ENCODE measurements around the gene ACER1. TPM values are rescaled to one million over a fixed set of nuclear protein-coding genes. Genes with fewer than 3 reads are reported as not detected.
A peak's percentile ranks its signal among the peaks of the same experiment; 100 is the strongest.

The ACER1 gene
- total RNA-seq, 1 experiment from 2014 or later = not detected

- no peak overlapping the region for H3K27ac ChIP-seq (ENCODE audit: low read length)
- H3K4me1 ChIP-seq (ENCODE audit: low read length) = peaks cover 2% of the 10 kb centered on the region; the same call in 1 of the 2 replicates
- H3K79me2 ChIP-seq (ENCODE audit: low read length) = peaks cover 44% of the 10 kb centered on the region
- H3K36me3 ChIP-seq (ENCODE audit: insufficient read depth, low read length) = peaks cover 2% of the 10 kb centered on the region; the same call in 1 of the 2 replicates
- no peak overlapping the region for H3K9ac ChIP-seq (ENCODE audit: low read length)
- H2AFZ ChIP-seq (ENCODE audit: low read length) = no peak overlapping the region
- H3K27me3 ChIP-seq (ENCODE audit: low read length) = no peaks in the 10 kb centered on the region
- no peak for DNase-seq
- H4K20me1 ChIP-seq (ENCODE audit: insufficient read depth, low read depth, low read length) = peaks cover 57% of the 10 kb centered on the region
- no peaks in the 10 kb centered on the region for H3K9me2 ChIP-seq (replicated peaks; ENCODE audit: insufficient read depth, low read length)
- no peak overlapping the region for H3K4me3 ChIP-seq (ENCODE audit: low read length)
- H3K9me3 ChIP-seq (ENCODE audit: low read length) = no peaks in the 10 kb centered on the region
- no peak overlapping the region for H3K4me2 ChIP-seq (ENCODE audit: low read depth, low read length, poor library complexity, severe bottlenecking)
These were observed 70.1 kb downstream of the ACER1 start for GRCh38 chr19:6263306-6263705.

- Histone ChIP-seq H3K9me3 (ENCODE audit: low read length) (no peaks in the 10 kb centered on the region), H2AFZ (ENCODE audit: low read length) (no peak overlapping the region), H4K20me1 (ENCODE audit: insufficient read depth, low read depth, low read length) (peaks cover 57% of the 10 kb centered on the region), H3K27ac (ENCODE audit: low read length) (no peak overlapping the region), H3K4me3 (ENCODE audit: low read length) (no peak overlapping the region), H3K36me3 (ENCODE audit: insufficient read depth, low read length) (peaks cover 2% of the 10 kb centered on the region; the same call in 1 of the 2 replicates), H3K79me2 (ENCODE audit: low read length) (peaks cover 44% of the 10 kb centered on the region), H3K27me3 (ENCODE audit: low read length) (no peaks in the 10 kb centered on the region), H3K4me2 (ENCODE audit: low read depth, low read length, poor library complexity, severe bottlenecking) (no peak overlapping the region), H3K9me2 (replicated peaks; ENCODE audit: insufficient read depth, low read length) (no peaks in the 10 kb centered on the region), H3K9ac (ENCODE audit: low read length) (no peak overlapping the region), H3K4me1 (ENCODE audit: low read length) (peaks cover 7% of the 10 kb centered on the region)
- no peak for DNase-seq
These were observed 70.9 kb downstream of the ACER1 start for GRCh38 chr19:6262519-6262918.

GRCh38 chr19:6261883-6262282 is 71.5 kb downstream of the ACER1 start:
- Histone ChIP-seq H3K9ac (ENCODE audit: low read length) (no peak overlapping the region), H3K9me3 (ENCODE audit: low read length) (no peaks in the 10 kb centered on the region), H3K27ac (ENCODE audit: low read length) (no peak overlapping the region), H3K4me3 (ENCODE audit: low read length) (no peak overlapping the region), H3K27me3 (ENCODE audit: low read length) (no peaks in the 10 kb centered on the region), H3K36me3 (ENCODE audit: insufficient read depth, low read length) (peaks cover 2% of the 10 kb centered on the region; the same call in 1 of the 2 replicates), H2AFZ (ENCODE audit: low read length) (no peak overlapping the region), H4K20me1 (ENCODE audit: insufficient read depth, low read depth, low read length) (peaks cover 62% of the 10 kb centered on the region), H3K4me1 (ENCODE audit: low read length) (peaks cover 7% of the 10 kb centered on the region), H3K4me2 (ENCODE audit: low read depth, low read length, poor library complexity, severe bottlenecking) (no peak overlapping the region), H3K9me2 (replicated peaks; ENCODE audit: insufficient read depth, low read length) (no peaks in the 10 kb centered on the region), H3K79me2 (ENCODE audit: low read length) (peaks cover 44% of the 10 kb centered on the region)
- no peak for DNase-seq

GRCh38 chr19:6260912-6261650 is 72.3 kb downstream of the ACER1 start:
- no peak overlapping the region for H3K27ac ChIP-seq (ENCODE audit: low read length)
- peak; percentile 59 for DNase-seq
- H3K9me2 ChIP-seq (replicated peaks; ENCODE audit: insufficient read depth, low read length) = no peaks in the 10 kb centered on the region
- H3K4me1 ChIP-seq (ENCODE audit: low read length) = peaks cover 7% of the 10 kb centered on the region
- H3K36me3 ChIP-seq (ENCODE audit: insufficient read depth, low read length) = peaks cover 2% of the 10 kb centered on the region; the same call in 1 of the 2 replicates
- no peak overlapping the region for H3K4me3 ChIP-seq (ENCODE audit: low read length)
- H4K20me1 ChIP-seq (ENCODE audit: insufficient read depth, low read depth, low read length) = peaks cover 65% of the 10 kb centered on the region
- H3K79me2 ChIP-seq (ENCODE audit: low read length) = peaks cover 43% of the 10 kb centered on the region
- no peak overlapping the region for H3K9ac ChIP-seq (ENCODE audit: low read length)
- H3K9me3 ChIP-seq (ENCODE audit: low read length) = no peaks in the 10 kb centered on the region
- H3K4me2 ChIP-seq (ENCODE audit: low read depth, low read length, poor library complexity, severe bottlenecking) = no peak overlapping the region
- no peak overlapping the region for H2AFZ ChIP-seq (ENCODE audit: low read length)
- no peaks in the 10 kb centered on the region for H3K27me3 ChIP-seq (ENCODE audit: low read length)

GRCh38 chr19:6260376-6260775 is 73.0 kb downstream of the ACER1 start:
- no peaks in the 10 kb centered on the region for H3K9me3 ChIP-seq (ENCODE audit: low read length)
- H2AFZ ChIP-seq (ENCODE audit: low read length) = no peak overlapping the region
- H3K27me3 ChIP-seq (ENCODE audit: low read length) = no peaks in the 10 kb centered on the region
- no peak overlapping the region for H3K4me2 ChIP-seq (ENCODE audit: low read depth, low read length, poor library complexity, severe bottlenecking)
- peaks cover 7% of the 10 kb centered on the region for H3K4me1 ChIP-seq (ENCODE audit: low read length)
- H3K36me3 ChIP-seq (ENCODE audit: insufficient read depth, low read length) = peaks cover 2% of the 10 kb centered on the region; the same call in 1 of the 2 replicates
- H3K9ac ChIP-seq (ENCODE audit: low read length) = no peak overlapping the region
- no peak for DNase-seq
- H4K20me1 ChIP-seq (ENCODE audit: insufficient read depth, low read depth, low read length) = peaks cover 70% of the 10 kb centered on the region
- no peak overlapping the region for H3K4me3 ChIP-seq (ENCODE audit: low read length)
- peaks cover 49% of the 10 kb centered on the region for H3K79me2 ChIP-seq (ENCODE audit: low read length)
- H3K27ac ChIP-seq (ENCODE audit: low read length) = no peak overlapping the region
- no peaks in the 10 kb centered on the region for H3K9me2 ChIP-seq (replicated peaks; ENCODE audit: insufficient read depth, low read length)

- Histone ChIP-seq H3K4me2 (ENCODE audit: low read depth, low read length, poor library complexity, severe bottlenecking) (no peak overlapping the region), H3K9me3 (ENCODE audit: low read length) (no peaks in the 10 kb centered on the region), H4K20me1 (ENCODE audit: insufficient read depth, low read depth, low read length) (peaks cover 76% of the 10 kb centered on the region), H3K9me2 (replicated peaks; ENCODE audit: insufficient read depth, low read length) (no peaks in the 10 kb centered on the region), H3K36me3 (ENCODE audit: insufficient read depth, low read length) (peaks cover 2% of the 10 kb centered on the region; the same call in 1 of the 2 replicates), H3K9ac (ENCODE audit: low read length) (no peak overlapping the region), H3K79me2 (ENCODE audit: low read length) (peaks cover 50% of the 10 kb centered on the region), H3K4me3 (ENCODE audit: low read length) (no peak overlapping the region), H2AFZ (ENCODE audit: low read length) (no peak overlapping the region), H3K27me3 (ENCODE audit: low read length) (no peaks in the 10 kb centered on the region), H3K27ac (ENCODE audit: low read length) (no peak overlapping the region), H3K4me1 (ENCODE audit: low read length) (peaks cover 7% of the 10 kb centered on the region)
- no peak for DNase-seq
These were observed 74.0 kb downstream of the ACER1 start for GRCh38 chr19:6259312-6259861.

- H3K27me3 ChIP-seq (ENCODE audit: low read length) = no peaks in the 10 kb centered on the region
- no peak overlapping the region for H3K27ac ChIP-seq (ENCODE audit: low read length)
- H2AFZ ChIP-seq (ENCODE audit: low read length) = no peak overlapping the region
- DNase-seq = no peak
- H3K9ac ChIP-seq (ENCODE audit: low read length) = no peak overlapping the region
- H3K4me2 ChIP-seq (ENCODE audit: low read depth, low read length, poor library complexity, severe bottlenecking) = no peak overlapping the region
- H3K4me3 ChIP-seq (ENCODE audit: low read length) = no peak overlapping the region
- H3K36me3 ChIP-seq (ENCODE audit: insufficient read depth, low read length) = peaks cover 2% of the 10 kb centered on the region; the same call in 1 of the 2 replicates
- H3K9me3 ChIP-seq (ENCODE audit: low read length) = no peaks in the 10 kb centered on the region
- peaks cover 7% of the 10 kb centered on the region for H3K4me1 ChIP-seq (ENCODE audit: low read length)
- peaks cover 81% of the 10 kb centered on the region for H4K20me1 ChIP-seq (ENCODE audit: insufficient read depth, low read depth, low read length)
- no peaks in the 10 kb centered on the region for H3K9me2 ChIP-seq (replicated peaks; ENCODE audit: insufficient read depth, low read length)
- peaks cover 51% of the 10 kb centered on the region for H3K79me2 ChIP-seq (ENCODE audit: low read length)
These were observed 74.5 kb downstream of the ACER1 start for GRCh38 chr19:6258812-6259311.

All from Karpas-422 (cell line).